Cerebellar cortex (tissue), 1 donor: ENCODE data around the gene DGKH.
A peak's percentile ranks its signal among the peaks of the same experiment; 100 is the strongest.
"Not testable (repeated sequence)": the region's sequence is repeated elsewhere in the genome, so short reads cannot be mapped to it uniquely, and the experiment has no call there.

Experiments used
- DNase-seq: peaks from one replicate; pipeline ENCODE4 v3.0.0-alpha.2; 2015; ENCODE audit warnings: low spot score

DGKH gene

DNA sequence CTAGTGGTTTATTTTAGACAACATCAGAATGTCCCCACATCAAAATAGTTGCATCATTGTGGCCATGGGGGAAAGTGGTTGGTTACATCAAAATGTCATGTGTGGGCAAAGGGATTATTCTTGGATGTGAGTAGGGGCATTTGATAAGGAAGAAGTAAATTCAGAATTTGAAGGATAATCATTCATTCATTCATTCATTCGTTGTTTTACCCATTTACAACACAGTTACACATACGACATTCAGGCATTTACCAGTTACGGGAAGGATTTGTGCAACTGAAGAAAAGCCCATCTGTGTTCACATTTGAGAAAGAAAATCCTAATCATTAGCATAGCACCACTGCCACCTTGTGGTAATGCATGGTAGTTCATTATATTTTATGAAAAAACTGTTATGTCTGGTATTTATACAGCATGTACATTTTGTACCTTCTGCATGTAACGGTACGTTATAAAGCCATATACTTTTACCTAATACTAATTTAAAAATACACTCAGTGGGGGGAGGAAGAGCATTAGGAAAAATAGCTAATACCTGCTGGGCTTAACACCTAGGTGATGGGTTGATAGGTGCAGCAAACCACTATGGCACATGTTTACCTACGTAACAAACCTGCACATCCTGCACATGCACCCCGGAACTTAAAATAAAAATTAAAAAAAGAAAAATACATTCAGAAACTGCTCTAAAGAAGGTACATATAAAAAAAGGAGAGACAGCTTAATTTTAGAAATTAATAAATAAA lies 62.1 kb downstream of the DGKH start:
- peak; percentile 89 for DNase-seq

DNA sequence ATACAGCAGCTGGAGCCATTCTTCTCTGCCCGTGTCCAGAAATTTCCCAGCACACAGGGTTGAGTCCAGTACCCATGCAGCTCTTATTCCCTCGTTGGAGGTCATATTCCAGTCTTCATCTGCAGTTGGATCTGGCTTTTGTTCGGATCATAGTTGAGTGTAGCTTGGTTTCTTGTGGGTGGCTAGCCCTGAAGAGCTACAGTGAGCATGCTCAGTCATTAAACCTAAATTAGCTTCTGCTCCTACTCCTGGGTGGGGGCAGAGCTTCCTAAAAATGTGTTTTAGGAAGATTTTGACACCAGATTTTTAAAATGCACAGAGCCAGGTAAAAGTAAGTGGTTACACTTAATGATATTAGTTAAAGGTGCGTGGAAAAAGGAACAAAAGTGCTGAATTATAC lies 64.4 kb downstream of the DGKH start:
- no peak for DNase-seq

DNA sequence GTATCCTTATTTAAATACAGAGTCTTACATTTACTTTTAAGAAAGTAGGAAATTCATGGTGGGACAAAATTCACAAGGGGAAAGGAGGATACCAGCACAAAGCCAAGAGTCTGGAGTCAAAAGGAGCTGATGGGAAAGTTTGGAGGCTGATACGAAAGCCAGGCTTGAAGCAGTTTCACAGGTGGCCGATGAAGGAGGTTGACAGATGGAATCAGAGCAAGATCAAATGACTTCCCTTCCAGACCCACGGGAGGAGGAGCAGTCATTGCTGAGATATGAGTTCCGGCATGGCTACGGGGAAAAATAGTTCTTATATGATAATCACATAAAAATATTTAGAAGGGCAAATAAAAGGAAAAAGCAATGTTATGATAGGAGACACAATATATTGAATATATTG lies 65.0 kb downstream of the DGKH start:
- peak; percentile 62 for DNase-seq

DNA sequence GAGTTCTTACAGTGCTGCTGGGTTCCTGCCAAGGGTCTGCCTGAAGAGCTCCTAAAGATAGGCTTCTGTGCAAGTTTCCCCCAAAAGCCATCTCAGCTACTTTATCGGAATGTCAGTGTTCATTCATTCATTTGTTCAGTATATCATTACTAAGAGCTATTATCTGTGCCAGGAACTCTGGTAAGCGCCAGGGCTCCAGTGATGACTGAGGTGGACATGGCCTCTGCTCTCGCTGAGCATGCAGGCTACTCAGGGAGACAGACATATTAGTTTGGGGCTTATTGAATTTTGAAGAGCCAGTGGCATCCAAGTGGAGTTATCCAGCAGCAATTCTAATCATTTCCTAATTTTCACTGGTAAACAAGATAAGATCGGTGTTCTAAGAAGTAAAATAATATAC lies 65.8 kb downstream of the DGKH start:
- DNase-seq = no peak

DNA sequence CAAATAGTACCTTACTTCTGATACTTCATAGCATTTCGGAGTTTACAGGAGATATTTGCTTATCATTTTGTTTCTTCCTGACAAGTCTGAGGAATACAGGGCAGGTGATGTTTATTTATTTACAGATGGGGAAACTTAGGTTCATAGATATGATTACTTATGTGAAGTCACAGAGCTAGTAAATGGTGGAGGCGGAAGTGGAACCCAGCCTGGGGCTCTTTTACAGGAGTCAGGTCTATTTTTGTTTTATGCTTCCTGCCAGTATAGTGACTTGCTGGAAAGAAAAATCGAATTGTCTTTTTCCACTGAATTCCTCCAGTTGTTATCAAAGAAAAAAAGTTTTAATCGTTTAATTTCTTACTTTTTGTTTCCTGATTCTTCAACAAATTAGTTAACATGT lies 66.5 kb downstream of the DGKH start:
- DNase-seq = no peak

DNA sequence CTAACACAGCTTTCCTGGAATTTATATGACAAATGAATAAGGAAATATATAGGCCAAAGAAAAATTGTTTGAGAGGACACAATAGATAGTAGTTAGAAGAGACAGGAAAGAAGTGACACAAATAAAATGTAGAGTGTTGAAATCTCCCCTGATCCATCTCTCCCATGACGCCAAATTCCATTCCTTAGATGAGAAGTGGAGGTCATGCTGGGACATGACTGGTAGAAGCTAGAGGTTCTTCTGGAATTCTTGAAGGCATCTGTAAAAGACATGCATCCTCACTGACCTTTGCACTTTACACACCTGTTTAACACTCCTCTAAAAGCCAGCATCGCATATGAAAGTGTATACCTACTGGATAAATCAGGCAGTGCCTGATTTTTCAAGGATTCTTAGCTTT lies 67.8 kb downstream of the DGKH start:
- no peak for DNase-seq

DNA sequence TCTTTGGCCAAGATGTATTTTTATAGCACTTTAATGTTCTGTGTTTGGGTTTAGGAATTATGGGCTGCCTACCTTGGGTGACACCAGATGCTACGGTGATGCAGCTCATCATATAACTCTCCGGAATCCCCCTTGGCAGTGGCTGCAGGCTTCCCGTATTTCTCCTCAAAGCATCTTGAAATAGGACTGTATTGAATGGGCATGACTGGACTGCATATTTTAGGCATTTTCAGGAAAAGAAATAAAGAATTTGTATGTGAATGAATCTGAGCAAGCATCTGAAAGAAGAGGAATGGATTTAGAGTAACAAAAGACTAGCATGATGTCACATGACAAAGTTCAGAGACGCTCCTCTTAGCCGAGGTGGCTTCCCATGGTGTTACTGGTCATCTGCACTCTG lies 70.6 kb downstream of the DGKH start:
- DNase-seq = no peak

DNA sequence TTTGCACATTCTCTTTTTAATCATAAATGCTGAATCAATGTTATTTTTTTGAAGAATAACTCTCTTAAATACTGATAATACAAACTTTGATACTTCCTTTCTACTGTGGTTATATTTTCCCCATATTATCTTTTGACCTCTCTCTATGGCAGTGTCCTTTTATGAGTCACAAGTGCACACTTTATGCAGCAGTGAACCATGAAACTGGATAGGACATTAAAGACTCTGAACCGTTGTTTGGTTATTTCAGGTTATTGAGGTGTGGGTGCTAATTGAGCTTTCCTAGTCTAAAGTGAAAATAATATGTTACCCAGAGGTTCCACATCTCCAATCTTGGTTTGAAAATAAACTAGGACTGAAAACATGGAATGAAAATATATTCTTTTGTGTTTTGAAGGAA lies 71.4 kb downstream of the DGKH start:
- no peak for DNase-seq

DNA sequence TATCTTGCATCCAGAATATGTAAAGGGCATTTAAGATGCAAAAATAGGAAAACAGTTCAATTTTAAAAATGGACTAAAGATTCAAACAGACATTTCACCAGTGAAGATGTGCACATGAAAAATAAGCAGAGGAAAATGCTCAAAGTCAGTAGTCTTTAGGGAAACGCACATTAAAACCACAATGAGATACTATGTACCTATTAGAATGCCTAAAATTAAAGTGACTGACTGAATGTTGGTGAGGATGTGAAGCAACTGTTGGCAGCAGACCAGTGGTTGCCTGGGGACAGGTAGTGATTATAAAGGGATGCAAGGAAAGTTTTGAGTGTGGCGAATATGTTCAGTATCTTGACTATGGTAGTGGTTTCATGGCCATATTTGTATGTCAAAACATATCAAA lies 75.2 kb downstream of the DGKH start:
- DNase-seq = no peak

DNA sequence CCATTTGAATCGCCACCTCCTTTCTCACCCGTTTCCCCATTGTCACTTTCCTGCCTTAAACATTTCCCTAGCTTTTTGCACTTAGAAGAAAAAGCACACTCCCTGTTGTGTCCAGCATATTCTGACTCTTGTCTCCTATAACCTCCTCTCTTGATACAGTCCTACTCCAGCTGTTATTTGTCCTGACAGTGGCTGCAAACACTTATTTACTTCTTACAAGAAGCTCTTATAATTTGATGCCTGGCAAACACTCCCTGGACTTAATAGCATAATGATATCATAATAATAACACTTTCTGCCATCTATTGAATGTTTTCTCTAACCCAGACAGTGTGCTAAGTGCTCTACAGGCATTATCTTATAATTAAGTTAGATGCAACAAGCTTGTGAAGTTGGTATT lies 76.6 kb downstream of the DGKH start:
- no peak for DNase-seq

DNA sequence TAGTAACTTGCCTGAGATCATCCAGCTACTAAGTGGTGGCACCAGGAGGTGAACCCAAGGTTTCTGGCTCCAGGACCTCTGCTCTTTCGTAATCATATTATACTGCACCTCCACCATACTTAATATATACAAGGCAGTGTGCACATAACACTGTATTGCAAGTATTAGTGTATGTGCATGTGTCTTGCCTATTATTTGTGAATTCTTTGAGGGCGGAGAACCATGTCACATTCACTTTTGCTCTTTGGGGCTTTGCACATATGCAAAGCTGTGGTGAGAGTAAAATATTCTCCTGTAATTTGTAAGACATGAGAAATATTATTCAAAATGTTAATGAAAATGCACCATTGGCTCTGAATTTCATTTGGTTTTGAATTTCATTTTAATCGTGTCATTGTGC lies 78.6 kb downstream of the DGKH start:
- DNase-seq = no peak

DNA sequence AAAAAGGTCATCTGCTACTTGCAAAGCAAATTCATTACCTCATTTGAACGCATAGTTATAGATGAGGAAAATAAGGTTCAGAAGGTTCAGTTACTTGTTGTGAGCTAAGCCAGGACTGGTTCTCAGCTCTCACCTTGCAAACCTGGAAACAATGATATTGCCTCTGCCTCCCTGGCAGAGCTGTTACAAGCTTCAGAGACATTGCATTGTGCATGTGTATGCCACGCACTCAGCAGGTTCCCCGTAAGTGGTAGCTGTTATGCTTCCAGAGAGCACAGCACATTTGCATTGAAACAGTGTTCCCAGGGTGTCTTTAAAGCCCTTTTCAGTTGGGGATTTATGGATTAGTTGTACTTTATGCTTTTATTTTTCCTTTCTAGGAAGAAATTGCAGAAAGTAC lies 80.6 kb downstream of the DGKH start:
- no peak for DNase-seq

DNA sequence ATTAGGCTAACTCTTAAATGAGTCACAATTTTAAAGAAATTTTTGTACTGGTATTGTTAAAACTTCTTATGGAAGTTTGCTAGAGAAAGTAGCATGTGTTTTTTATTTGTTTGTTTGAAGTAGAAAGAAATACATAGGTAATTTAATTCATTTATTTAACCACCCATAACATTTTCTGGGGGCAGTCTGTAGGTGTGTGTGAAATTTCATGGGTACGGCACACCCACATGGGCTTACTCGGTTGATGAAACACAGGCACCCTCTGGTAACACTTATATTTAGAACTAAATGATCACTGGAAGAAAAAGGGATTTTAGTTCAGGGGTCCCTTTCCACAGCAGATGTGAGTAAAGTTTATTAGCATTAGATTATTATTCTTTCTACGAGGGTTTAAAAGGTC lies 88.1 kb downstream of the DGKH start:
- DNase-seq = no peak

DNA sequence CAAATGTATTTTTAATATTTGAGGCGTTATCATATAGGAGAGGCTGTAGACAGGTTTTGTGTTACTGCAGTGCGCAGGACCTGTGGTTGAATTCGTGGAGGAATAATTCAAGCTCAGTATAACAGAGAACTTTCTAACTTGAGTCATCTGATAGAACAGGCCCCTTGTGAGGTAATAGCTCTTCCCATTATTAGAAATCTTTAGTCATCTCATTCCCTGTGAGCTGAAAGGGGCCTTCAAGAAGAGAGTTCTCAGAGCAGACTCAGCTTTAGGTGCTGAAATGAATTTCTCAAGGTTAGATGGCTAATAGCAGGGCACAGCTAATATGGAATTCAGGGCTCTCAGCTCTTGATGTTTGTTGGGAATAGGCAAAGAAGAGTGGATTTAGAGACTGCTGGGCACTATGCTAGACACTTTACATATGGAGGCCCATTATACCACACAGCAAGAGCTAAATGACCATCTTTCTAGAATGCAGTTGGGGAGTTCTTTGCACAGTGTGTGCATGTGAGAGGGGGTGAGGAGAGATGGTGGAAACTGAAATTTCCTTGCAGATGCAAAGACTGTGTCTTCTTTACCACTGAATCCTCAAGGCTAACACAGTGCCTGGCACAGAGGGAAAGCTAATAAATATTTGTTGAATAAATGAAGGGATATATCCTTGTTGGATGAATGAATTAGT lies 89.5 kb downstream of the DGKH start:
- DNase-seq = no peak

DNA sequence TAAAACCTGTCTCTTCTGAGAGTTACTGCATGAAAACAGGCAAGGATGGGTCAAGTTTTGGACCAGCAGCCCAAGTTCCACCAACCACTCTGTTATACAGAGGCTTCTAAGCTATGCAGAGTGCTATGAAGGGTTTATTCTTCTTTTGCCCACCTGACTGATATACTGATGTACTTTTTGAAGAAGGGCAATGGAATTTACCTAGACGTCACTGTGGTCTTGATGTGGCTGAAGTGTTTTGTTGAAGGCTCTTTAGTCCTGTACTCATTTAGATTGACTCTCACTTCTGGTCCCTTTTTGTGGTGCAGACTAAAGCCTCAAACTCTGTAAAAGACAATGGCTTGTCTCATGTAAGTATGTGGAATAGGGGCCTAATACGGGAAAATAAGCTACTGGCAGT lies 92.0 kb downstream of the DGKH start:
- DNase-seq = no peak

DNA sequence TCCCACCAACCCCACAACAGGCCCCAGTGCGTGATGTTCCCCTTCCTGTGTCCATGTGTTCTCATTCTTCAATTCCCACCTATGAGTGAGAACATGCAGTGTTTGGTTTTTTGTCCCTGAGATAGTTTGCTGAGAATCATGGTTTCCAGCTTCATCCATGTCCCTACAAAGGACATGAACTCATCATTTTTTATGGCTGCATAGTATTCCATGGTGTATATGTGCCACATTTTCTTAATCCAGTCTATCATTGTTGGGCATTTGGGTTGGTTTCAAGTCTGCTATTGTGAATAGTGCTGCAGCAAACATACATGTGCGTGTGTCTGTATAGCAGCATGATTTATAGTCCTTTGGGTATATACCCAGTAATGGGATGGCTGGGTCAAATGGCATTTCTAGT lies 92.6 kb downstream of the DGKH start:
- DNase-seq = not testable (repeated sequence)

DNA sequence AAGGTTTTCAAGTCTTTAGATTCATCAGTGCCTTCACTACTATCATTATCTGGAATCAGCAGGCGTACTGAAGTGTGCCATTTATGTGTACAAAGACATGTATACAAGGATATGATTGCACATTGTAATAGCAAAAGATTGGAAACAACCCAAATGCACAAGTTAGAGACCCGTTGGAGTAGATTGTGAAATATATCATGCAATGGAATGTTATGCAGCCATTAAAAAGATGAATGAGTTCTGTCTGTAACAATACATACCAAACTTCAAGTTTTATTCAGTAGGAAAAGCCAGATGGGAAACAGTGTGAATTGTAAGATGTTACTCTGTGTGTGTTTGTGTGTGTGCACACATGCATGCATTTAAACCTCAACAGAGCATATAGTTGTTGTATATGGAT lies 97.9 kb downstream of the DGKH start:
- no peak for DNase-seq

DNA sequence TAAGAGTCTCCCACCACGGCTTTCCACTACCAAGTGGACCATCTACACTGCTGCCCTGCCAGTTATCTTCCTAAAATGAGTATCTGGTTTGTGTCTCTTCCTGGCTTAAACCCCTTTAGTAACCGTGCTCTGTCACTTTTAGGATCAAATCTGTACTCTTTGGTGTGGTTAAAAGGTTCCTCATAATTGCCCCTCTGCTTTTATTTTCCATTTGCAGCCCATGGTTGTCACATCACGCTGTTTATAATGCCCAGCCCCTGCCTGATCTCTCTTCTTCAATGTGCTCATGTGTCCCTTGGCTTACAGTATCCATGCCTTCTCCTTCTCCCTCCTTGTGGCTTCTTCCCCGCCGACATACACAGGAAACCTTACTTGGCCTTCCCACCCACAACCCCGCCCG lies 100.1 kb downstream of the DGKH start:
- no peak for DNase-seq

DNA sequence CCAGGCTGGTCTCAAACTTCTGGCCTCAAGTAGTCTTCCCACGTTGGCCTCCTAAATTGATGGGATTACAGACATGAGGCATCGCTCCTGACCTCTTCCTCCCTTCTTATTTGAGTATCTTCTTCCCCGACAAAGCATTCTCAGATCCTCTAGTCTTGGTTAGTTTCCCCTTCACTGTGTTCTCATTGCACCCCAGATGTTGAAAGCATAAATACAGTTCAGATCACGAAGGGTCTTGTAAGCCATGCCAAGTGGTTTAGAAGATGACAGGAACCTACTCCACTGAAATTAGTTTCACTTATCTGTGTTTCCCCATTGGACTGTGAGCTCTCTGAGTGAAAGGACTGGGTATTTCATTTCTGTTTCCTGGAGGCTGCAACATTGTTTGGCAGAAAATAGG lies 100.7 kb downstream of the DGKH start:
- DNase-seq = no peak

DNA sequence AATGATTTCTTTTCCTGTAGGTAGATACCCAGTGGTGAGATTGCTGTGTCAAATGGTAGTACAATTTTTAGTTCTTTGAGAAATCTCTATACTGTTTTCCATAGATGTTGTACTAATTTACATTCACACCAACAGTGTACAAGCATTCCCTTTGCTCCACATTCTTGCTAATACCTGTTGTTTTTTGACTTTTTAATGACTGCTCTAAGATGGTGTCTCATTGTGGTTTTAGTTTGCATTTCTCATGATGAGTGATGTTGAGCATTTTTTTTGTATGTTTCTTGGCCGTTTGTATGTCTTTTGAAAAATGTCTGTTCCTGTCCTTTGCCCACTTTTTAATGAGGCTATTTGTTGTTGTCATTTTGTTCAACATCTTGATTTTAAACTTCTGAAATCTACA lies 103.3 kb downstream of the DGKH start:
- no peak for DNase-seq

DNA sequence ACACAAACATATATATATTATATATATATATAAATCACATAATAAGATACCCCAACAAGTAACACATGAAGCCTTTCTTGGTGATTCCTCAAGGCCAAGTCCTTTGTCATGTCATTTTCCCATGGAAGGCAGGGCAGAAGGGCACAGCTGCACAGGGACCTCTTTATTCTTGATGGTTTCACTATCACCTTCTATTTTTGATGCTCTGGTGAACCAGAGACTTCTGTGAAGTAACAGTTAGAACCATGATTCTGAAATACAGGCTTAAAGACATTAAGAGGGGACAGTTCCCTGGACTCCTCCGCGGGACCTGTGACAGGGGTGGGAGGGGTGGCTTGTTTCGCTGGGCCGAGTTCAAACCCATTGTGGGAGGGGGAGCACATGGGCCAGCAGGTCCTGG lies 104.0 kb downstream of the DGKH start:
- DNase-seq = no peak

DNA sequence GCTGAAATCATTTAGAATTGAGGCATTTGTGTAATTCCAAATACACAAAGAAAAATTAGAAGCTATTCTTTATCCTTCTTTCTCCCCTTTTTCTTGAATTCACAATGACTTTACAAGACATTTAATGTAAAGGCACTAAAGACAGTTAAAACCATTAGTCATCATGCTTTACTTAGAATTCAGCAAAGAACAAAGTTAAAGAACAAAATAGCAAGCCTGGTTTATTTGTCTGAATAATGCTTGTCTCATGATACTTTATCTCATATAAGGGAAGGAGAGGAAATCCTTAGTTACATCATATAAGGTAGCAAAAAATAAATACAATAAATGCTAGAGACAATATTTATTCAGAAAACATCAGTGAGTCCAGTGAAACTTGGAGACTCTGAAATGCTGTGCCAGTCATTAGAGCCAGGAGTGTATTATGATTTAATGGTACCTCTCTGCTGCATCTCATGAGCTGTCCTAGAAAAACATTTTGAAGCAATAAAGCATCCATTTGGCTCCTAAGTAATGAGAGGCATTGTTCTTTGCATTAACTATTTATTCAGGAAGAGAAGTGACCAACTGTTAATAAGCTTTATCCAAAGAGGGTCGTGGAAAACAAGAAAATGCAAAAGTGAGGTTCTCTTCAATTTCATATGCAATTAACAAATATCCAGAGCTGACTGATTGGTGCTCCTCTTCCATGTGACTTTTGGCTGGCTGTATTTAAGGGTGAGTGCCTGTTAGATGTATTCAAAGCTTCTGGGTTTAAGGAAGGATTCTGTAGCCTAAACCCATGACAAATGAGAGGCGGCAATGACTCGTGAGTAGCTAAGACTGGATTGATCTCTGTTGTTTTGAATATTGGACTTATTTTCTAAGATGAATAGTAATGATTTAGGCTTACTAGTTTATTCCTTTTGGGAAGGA lies 105.0 kb downstream of the DGKH start:
- DNase-seq = no peak

DNA sequence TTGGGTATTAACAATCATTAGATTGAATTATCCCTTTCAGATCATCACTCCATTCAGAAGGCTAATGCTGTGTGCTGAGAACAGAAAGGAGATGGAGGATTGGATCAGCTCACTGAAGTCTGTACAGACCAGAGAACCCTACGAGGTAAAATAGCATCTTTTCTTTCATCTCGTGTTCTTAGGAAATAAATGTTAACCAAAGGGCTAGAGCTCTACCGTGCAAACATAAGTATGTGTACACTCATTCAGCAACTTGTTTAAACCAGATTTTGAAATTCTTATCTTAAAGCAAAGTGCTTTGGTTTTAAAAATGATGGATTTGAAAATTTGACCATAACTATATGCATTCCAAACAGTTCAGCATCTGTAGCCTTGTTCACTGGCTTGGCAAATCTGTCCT lies 106.8 kb downstream of the DGKH start:
- DNase-seq = no peak
